Testis (tissue), 2 donors: ENCODE data around the gene PSMC4.

Source experiments
- CTCF ChIP-seq, 3 experiments: fragments of 450-650 bp in 2 of 3; fragments of 200-600 bp in 1 of 3; sonication (generic) in 1 of 3; IDR thresholded peaks; one replicate each; pipeline ENCODE4 v1.5.1; 2016 to 2019; ENCODE audit warnings: antibody characterized with exemption in 3 of 3, mild to moderate bottlenecking in 2 of 3, moderate library complexity in 1 of 3
- POLR2A ChIP-seq: fragments of 450-650 bp; IDR thresholded peaks from one replicate; pipeline ENCODE4 v1.6.1; 2017; ENCODE audit warnings: antibody characterized with exemption, mild to moderate bottlenecking, moderate library complexity

GRCh38 chr19:39998501-39998900 lies 27.5 kb downstream of the PSMC4 start:
- no peak for TF ChIP-seq CTCF (IDR thresholded peaks at IDR 0.05)
- TF ChIP-seq POLR2A: no peak
